ENCODE data around the gene OBP2A.
"Not testable (repeated sequence)": the region's sequence is repeated elsewhere in the genome, so short reads cannot be mapped to it uniquely, and the experiment has no call there.

OBP2A gene

GRCh38 chr9:135545646-135546176, at the start of gene OBP2A:
TSS of gene OBP2A (plus strand) at chr9:135546126. CDS start at chr9:135546181, 55 bp downstream.
- in situ Hi-C loops (cut with HindIII; ENCODE audit: low sequenced_read_pairs) = not testable (repeated sequence)

GRCh38 chr9:135498381-135499126, 47.4 kb upstream of the OBP2A start:
- in situ Hi-C loops (cut with HindIII; ENCODE audit: low sequenced_read_pairs) = no loop called here

GRCh38 chr9:135499326-135500070, 46.4 kb upstream of the OBP2A start:
- in situ Hi-C loops (cut with HindIII; ENCODE audit: low sequenced_read_pairs) = no loop called here

- in situ Hi-C loops (cut with HindIII; ENCODE audit: low sequenced_read_pairs) = no loop called here
Observed at GRCh38 chr9:135500071-135500524, 45.8 kb upstream of the OBP2A start.

GRCh38 chr9:135500525-135501260, 45.2 kb upstream of the OBP2A start, which contains the start of gene MRPS2:
TSS of gene MRPS2 (plus strand) at chr9:135500682. CDS start at chr9:135500711, 29 bp downstream.
- in situ Hi-C loops (cut with HindIII; ENCODE audit: low sequenced_read_pairs) = no loop called here

- in situ Hi-C loops (cut with HindIII; ENCODE audit: low sequenced_read_pairs) = no loop called here
Observed at GRCh38 chr9:135501261-135502167, 44.4 kb upstream of the OBP2A start.

GRCh38 chr9:135502168-135502872, 43.6 kb upstream of the OBP2A start:
- in situ Hi-C loops (cut with HindIII; ENCODE audit: low sequenced_read_pairs) = no loop called here

GRCh38 chr9:135502873-135503321, 43.0 kb upstream of the OBP2A start:
- in situ Hi-C loops (cut with HindIII; ENCODE audit: low sequenced_read_pairs) = no loop called here

GRCh38 chr9:135503371-135504261, 42.3 kb upstream of the OBP2A start:
- in situ Hi-C loops (cut with HindIII; ENCODE audit: low sequenced_read_pairs) = no loop called here

GRCh38 chr9:135504262-135505243, 41.4 kb upstream of the OBP2A start:
- in situ Hi-C loops (cut with HindIII; ENCODE audit: low sequenced_read_pairs) = no loop called here

- in situ Hi-C loops (cut with HindIII; ENCODE audit: low sequenced_read_pairs) = no loop called here
Observed at GRCh38 chr9:135505406-135506187, 40.3 kb upstream of the OBP2A start.

GRCh38 chr9:135506327-135507103, 39.4 kb upstream of the OBP2A start:
- in situ Hi-C loops (cut with HindIII; ENCODE audit: low sequenced_read_pairs) = no loop called here

- in situ Hi-C loops (cut with HindIII; ENCODE audit: low sequenced_read_pairs) = no loop called here
Observed at GRCh38 chr9:135507104-135508035, 38.6 kb upstream of the OBP2A start.

- in situ Hi-C loops (cut with HindIII; ENCODE audit: low sequenced_read_pairs) = no loop called here
Observed at GRCh38 chr9:135508211-135508820, 37.6 kb upstream of the OBP2A start.
